ENCODE measurements around the gene RNF220. TPM values are rescaled to one million over a fixed set of nuclear protein-coding genes. Genes with fewer than 3 reads are reported as not detected.

The RNF220 gene
- total RNA-seq, 2 donors from 2014 or later = 53.3 to 62.0 TPM

DNA sequence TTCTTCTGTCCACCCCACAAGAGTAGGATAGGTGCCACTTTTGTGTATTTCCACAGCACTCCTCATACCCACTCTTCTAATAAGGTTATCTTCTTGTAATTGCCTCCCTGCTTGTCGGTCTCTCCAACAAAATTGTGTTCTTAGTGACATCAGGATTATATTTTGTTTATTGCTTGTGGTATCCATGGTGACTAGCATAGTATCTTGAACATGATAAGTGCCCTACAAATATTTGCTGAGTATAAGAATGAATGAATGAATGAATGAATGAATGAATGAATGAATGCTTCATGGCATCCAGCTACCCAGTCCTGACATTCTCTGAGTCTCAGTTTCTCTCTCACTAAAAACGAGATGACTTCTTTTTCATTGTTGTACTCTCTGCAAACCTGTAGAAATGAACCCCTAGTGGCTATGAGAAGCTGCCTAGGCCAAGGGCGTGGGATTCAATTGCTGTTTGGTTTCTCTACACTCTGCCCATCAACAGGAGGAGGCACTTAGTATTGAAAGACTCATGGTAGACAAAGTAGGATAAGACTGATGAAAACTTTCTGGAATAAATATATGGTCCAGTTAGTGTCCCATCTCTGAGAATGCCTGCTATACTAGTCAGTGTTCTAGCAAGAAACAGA is 148.2 kb downstream of the RNF220 start:
- no peak overlapping the region for H3K27ac ChIP-seq
- intact Hi-C loops (cut with DNase I) = no loop called here
- no peaks in the 10 kb centered on the region for H3K27me3 ChIP-seq
- TF ChIP-seq CTCF (IDR thresholded peaks at IDR 0.05) = no peak
- no peaks in the 10 kb centered on the region for H3K36me3 ChIP-seq
- no peaks in the 10 kb centered on the region for H3K4me1 ChIP-seq
- no peak overlapping the region for H3K9ac ChIP-seq (ENCODE audit: low read depth in 2 of 2, low read length in 2 of 2)
- no peak overlapping the region for H3K4me3 ChIP-seq
- H3K9me3 ChIP-seq = no peaks in the 10 kb centered on the region
- no peak for DNase-seq

GRCh38 chr1:44553771-44554170 is 148.7 kb downstream of the RNF220 start:
- Histone ChIP-seq H3K36me3 (no peaks in the 10 kb centered on the region), H3K27me3 (no peaks in the 10 kb centered on the region), H3K4me1 (no peaks in the 10 kb centered on the region), H3K9me3 (no peaks in the 10 kb centered on the region), H3K9ac (ENCODE audit: low read depth in 2 of 2, low read length in 2 of 2) (no peak overlapping the region), H3K4me3 (no peak overlapping the region), H3K27ac (no peak overlapping the region)
- DNase-seq = no peak
- no peak for TF ChIP-seq CTCF (IDR thresholded peaks at IDR 0.05)
- intact Hi-C loops (cut with DNase I) = no loop called here

- H3K4me1 ChIP-seq = no peaks in the 10 kb centered on the region
- intact Hi-C loops (cut with DNase I) = no loop called here
- DNase-seq = no peak
- TF ChIP-seq CTCF (IDR thresholded peaks at IDR 0.05) = no peak
- H3K27ac ChIP-seq = no peak overlapping the region
- H3K27me3 ChIP-seq = no peaks in the 10 kb centered on the region
- H3K36me3 ChIP-seq = no peaks in the 10 kb centered on the region
- H3K4me3 ChIP-seq = no peak overlapping the region
- H3K9ac ChIP-seq (ENCODE audit: low read depth in 2 of 2, low read length in 2 of 2) = no peak overlapping the region
- H3K9me3 ChIP-seq = no peaks in the 10 kb centered on the region
Measured at GRCh38 chr1:44554706-44555105, 149.7 kb downstream of the RNF220 start.

- Histone ChIP-seq H3K27me3 (no peaks in the 10 kb centered on the region), H3K27ac (no peak overlapping the region), H3K4me3 (no peak overlapping the region), H3K9me3 (no peaks in the 10 kb centered on the region), H3K9ac (ENCODE audit: low read depth in 2 of 2, low read length in 2 of 2) (no peak overlapping the region), H3K4me1 (no peaks in the 10 kb centered on the region), H3K36me3 (no peaks in the 10 kb centered on the region)
- TF ChIP-seq CTCF (IDR thresholded peaks at IDR 0.05) = no peak
- DNase-seq = no peak
- intact Hi-C loops (cut with DNase I) = no loop called here
Measured at GRCh38 chr1:44557778-44558177, 152.7 kb downstream of the RNF220 start.

DNA sequence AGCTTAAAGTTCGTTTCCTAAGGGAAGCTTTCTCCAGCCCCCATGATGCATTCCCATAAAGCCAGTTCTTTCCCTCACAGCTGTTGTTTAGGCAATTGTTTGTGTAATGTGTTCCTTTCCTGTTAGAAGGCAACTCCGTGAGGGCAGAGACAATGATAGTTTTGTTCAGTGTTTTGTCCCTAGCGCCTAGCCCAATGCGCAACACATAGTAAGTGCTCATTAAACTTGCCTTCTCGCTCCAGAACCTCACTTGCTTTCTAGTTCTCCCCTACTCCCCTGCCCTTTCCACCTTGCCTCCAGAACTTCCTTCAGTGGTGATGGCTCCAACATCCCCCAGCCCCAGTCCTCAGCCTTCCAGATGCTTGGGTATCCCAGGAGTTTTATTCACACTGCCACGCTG is 153.8 kb downstream of the RNF220 start:
- Histone ChIP-seq H3K27ac (no peak overlapping the region), H3K9me3 (no peaks in the 10 kb centered on the region), H3K4me1 (no peaks in the 10 kb centered on the region), H3K36me3 (no peaks in the 10 kb centered on the region), H3K4me3 (no peak overlapping the region), H3K9ac (ENCODE audit: low read depth in 2 of 2, low read length in 2 of 2) (no peak overlapping the region), H3K27me3 (no peaks in the 10 kb centered on the region)
- intact Hi-C loops (cut with DNase I) = no loop called here
- TF ChIP-seq CTCF (IDR thresholded peaks at IDR 0.05) = no peak
- no peak for DNase-seq

All from colonic mucosa (tissue), 4 donors.